Measurements from ENCODE around the gene CD226. TPM values are rescaled to one million over a fixed set of nuclear protein-coding genes. Genes with fewer than 3 reads are reported as not detected.

Gene CD226
- total and polyA plus RNA-seq, 2 of the 4 experiments (the other 2 are of a cell fraction), result 0.29 to 1.1 TPM

DNA sequence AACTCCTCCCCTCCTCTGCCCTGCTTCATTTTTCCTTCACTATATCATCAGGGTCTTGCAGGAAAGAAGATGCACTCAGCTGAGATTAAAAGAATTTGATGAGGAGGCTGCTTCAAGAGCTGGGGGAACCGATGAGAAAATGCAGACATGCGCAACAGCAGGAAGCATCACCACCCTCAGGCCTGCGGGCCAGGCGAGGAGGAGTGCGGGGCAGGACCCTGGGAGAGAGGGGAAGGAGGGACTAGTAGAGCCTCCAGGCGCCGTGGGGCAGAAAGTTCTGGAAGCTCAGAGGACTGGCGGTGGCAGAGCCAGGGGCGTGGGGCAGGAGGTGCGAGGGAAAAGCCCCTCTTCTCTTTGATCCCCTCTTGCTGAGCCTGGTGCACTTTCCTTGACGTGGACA lies 108.2 kb downstream of the CD226 start:
- no peak overlapping the region for H2AFZ ChIP-seq (replicated peaks; ENCODE audit: low read length, poor library complexity)
- H4K5ac ChIP-seq (ENCODE audit: low read depth, low read length), result no peak overlapping the region
- peak overlapping the region; percentile 7; the same call in 1 of the 2 replicates for H3K4ac ChIP-seq (ENCODE audit: low read depth, low read length)
- in situ Hi-C loops (cut with MboI; ENCODE audit: low sequenced_read_pairs) (no loop called here), dilution Hi-C loops (cut with HindIII; ENCODE audit: low sequenced_read_pairs, unreplicated experiment) (no loop called here), intact Hi-C loops (cut with micrococcal nuclease) (no loop called here)
- H4K20me1 ChIP-seq (ENCODE audit: insufficient read depth, low read length), result no peaks in the 10 kb centered on the region
- H3K14ac ChIP-seq (replicated peaks; ENCODE audit: low read depth, low read length), result no peak overlapping the region
- no peak overlapping the region for H3K9ac ChIP-seq (ENCODE audit: low read depth, low read length)
- H2BK15ac ChIP-seq (ENCODE audit: low read depth, low read length), result no peak overlapping the region; the same call in 2 of the 3 replicates
- H3K4me3 ChIP-seq (ENCODE audit: insufficient read depth, low read depth, low read length), result no peak overlapping the region
- H3K4me1 ChIP-seq (ENCODE audit: control insufficient read depth, insufficient read depth, low read length), result peaks cover 9% of the 10 kb centered on the region
- H3K4me2 ChIP-seq (ENCODE audit: low read depth, low read length), result no peak overlapping the region
- H2BK120ac ChIP-seq (ENCODE audit: low read depth, low read length), result peak overlapping the region; percentile 33
- H3K56ac ChIP-seq (ENCODE audit: extremely low read depth, insufficient read depth, low read length), result no peak overlapping the region
- H4K8ac ChIP-seq (ENCODE audit: low read depth in 2 of 2, low read length in 2 of 2), result no peak overlapping the region
- no peak overlapping the region; the same call in 1 of the 2 replicates for H4K91ac ChIP-seq (ENCODE audit: insufficient read depth, low read depth, low read length)
- TF ChIP-seq RAD21 (IDR thresholded peaks at IDR 0.05; ENCODE audit: low read length) (no peak), BHLHE40 (IDR thresholded peaks at IDR 0.05; ENCODE audit: low read depth, low read length) (no peak), MAFK (IDR thresholded peaks at IDR 0.05; ENCODE audit: low read depth, low read length) (no peak), RFX5 (IDR thresholded peaks at IDR 0.05; ENCODE audit: low read depth, low read length) (no peak), MXI1 (IDR thresholded peaks at IDR 0.05; ENCODE audit: borderline replicate concordance, low read depth, low read length) (no peak), POLR2A (IDR thresholded peaks at IDR 0.05; ENCODE audit: low read depth, low read length) (no peak), SMC3 (IDR thresholded peaks at IDR 0.05; ENCODE audit: low read depth, low read length) (no peak), USF2 (IDR thresholded peaks at IDR 0.05; ENCODE audit: low read depth, low read length) (no peak), FOS (IDR thresholded peaks at IDR 0.05; ENCODE audit: low read depth, low read length) (no peak), CHD1 (IDR thresholded peaks at IDR 0.05; ENCODE audit: low read depth, low read length) (no peak), RCOR1 (IDR thresholded peaks at IDR 0.05; ENCODE audit: insufficient replicate concordance, low read length) (no peak), MAZ (IDR thresholded peaks at IDR 0.05; ENCODE audit: borderline replicate concordance, low read depth, low read length) (no peak), CEBPB (IDR thresholded peaks at IDR 0.05; ENCODE audit: low read depth, low read length) (no peak), NFE2L2 (IDR thresholded peaks at IDR 0.05; ENCODE audit: low read depth, low read length) (no peak)
- TF ChIP-seq, protein P1, sequence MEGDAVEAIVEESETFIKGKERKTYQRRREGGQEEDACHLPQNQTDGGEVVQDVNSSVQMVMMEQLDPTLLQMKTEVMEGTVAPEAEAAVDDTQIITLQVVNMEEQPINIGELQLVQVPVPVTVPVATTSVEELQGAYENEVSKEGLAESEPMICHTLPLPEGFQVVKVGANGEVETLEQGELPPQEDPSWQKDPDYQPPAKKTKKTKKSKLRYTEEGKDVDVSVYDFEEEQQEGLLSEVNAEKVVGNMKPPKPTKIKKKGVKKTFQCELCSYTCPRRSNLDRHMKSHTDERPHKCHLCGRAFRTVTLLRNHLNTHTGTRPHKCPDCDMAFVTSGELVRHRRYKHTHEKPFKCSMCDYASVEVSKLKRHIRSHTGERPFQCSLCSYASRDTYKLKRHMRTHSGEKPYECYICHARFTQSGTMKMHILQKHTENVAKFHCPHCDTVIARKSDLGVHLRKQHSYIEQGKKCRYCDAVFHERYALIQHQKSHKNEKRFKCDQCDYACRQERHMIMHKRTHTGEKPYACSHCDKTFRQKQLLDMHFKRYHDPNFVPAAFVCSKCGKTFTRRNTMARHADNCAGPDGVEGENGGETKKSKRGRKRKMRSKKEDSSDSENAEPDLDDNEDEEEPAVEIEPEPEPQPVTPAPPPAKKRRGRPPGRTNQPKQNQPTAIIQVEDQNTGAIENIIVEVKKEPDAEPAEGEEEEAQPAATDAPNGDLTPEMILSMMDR (conservative IDR thresholded peaks at IDR 0.05; ENCODE audit: low read depth, low read length), result no peak
- TF ChIP-seq, protein P2, sequence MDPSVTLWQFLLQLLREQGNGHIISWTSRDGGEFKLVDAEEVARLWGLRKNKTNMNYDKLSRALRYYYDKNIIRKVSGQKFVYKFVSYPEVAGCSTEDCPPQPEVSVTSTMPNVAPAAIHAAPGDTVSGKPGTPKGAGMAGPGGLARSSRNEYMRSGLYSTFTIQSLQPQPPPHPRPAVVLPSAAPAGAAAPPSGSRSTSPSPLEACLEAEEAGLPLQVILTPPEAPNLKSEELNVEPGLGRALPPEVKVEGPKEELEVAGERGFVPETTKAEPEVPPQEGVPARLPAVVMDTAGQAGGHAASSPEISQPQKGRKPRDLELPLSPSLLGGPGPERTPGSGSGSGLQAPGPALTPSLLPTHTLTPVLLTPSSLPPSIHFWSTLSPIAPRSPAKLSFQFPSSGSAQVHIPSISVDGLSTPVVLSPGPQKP (IDR thresholded peaks at IDR 0.05; ENCODE audit: borderline replicate concordance, low read depth, low read length), result no peak
- H2BK20ac ChIP-seq (ENCODE audit: low read depth, low read length), result peak overlapping the region; percentile 65
- DNase-seq (no peak), ATAC-seq (ENCODE audit: low read depth) (no peak)
- no peaks in the 10 kb centered on the region for H3K36me3 ChIP-seq (ENCODE audit: control insufficient read depth, insufficient read depth, low read length)
- POLR2A ChIA-PET (ENCODE audit: unreplicated experiment), result no interaction called here
- peak overlapping the region; percentile 20; the same call in 1 of the 2 replicates for H2AK5ac ChIP-seq (ENCODE audit: low read depth, low read length)
- no peak overlapping the region for H3K27ac ChIP-seq (ENCODE audit: insufficient read depth, low read length)
- H3K9me3 ChIP-seq (ENCODE audit: control insufficient read depth, insufficient read depth, low read length), result no peaks in the 10 kb centered on the region
- no TSS peak for BruUV-seq (replicated peaks)
- H3K18ac ChIP-seq (ENCODE audit: low read depth, low read length), result no peak overlapping the region
- no peaks in the 10 kb centered on the region for H3K79me1 ChIP-seq (ENCODE audit: low read depth in 1 of 2, low read length in 2 of 2)
- no peaks in the 10 kb centered on the region for H3K27me3 ChIP-seq (ENCODE audit: control insufficient read depth, insufficient read depth, low read length)
- H3K9me1 ChIP-seq (ENCODE audit: insufficient read depth, low read length), result peaks cover 6% of the 10 kb centered on the region
- H2AK9ac ChIP-seq (replicated peaks; ENCODE audit: low read depth, low read length, poor library complexity), result no peak overlapping the region
- CTCF ChIA-PET, result interaction anchor here (0.6 kb wide), 1 partner anchor 1825 kb away, joined by 3 read pairs; no protein-coding TSS in a partner anchor
- 100% methylated on average over 1 of the region's 11 CpGs; no CpG with 5 or more reads in 1 of the 2 experiments for WGBS, 2 experiments (ENCODE audit: extremely low coverage in 2 of 2, insufficient read length in 1 of 2)
- no peak overlapping the region for H2BK5ac ChIP-seq (ENCODE audit: low read depth, low read length, poor library complexity, severe bottlenecking)
- no peak overlapping the region for H3K23ac ChIP-seq (ENCODE audit: low read depth, low read length)

Data from IMR-90 (cell line).